ENCODE measurements around the gene ATAD1. TPM values are rescaled to one million over a fixed set of nuclear protein-coding genes. Genes with fewer than 3 reads are reported as not detected.
A peak's percentile ranks its signal among the peaks of the same experiment; 100 is the strongest.
"Not testable (repeated sequence)": the region's sequence is repeated elsewhere in the genome, so short reads cannot be mapped to it uniquely, and the experiment has no call there.

Gene ATAD1
- total RNA-seq, 1 donor from 2014 or later = 31.3 TPM

- no peak for DNase-seq
Observed at GRCh38 chr10:87753995-87754866, 63.8 kb downstream of the ATAD1 start.

GRCh38 chr10:87752566-87752965 lies 65.5 kb downstream of the ATAD1 start:
- no peak for DNase-seq

DNA sequence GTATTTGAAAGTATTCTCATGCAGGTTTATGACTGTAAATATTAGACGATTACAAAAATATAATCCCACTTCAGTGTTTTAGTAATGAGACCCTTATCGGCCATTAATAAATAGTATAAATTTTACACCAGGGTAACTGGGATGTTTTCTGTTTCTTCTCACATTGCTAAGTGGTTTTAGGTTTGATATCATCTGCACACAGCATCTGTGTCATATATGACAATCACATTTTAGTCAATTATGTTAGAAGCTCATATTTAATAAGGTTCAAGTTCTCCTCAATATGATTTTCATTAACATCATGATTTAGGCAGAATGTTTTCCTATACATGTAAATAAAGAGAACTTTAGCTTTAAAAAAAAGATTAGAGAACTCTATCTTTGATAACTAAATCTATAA lies 66.8 kb downstream of the ATAD1 start:
- DNase-seq = no peak

DNA sequence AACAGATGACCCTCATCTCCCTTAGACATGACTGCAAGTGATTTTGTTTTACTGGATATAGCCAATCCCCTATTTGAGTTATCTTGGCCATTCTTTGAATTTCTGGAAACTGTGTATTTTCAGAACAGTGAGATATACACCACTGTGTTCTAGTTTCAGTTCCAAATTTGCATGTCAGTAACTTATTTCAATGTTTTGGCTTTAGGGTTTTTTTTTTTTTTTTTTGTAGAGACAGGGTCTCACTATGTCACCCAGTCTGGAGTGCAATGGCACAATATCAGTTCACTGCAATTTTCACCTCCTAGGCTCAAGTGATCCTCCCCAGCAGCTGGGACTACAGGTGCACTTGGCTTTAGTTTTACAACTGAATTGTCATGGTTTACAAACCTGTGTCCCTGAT lies 67.2 kb downstream of the ATAD1 start:
- DNase-seq = no peak

GRCh38 chr10:87750001-87750671 lies 67.9 kb downstream of the ATAD1 start:
- DNase-seq = no peak

GRCh38 chr10:87748244-87748643 lies 69.8 kb downstream of the ATAD1 start:
- not testable (repeated sequence) for DNase-seq

DNA sequence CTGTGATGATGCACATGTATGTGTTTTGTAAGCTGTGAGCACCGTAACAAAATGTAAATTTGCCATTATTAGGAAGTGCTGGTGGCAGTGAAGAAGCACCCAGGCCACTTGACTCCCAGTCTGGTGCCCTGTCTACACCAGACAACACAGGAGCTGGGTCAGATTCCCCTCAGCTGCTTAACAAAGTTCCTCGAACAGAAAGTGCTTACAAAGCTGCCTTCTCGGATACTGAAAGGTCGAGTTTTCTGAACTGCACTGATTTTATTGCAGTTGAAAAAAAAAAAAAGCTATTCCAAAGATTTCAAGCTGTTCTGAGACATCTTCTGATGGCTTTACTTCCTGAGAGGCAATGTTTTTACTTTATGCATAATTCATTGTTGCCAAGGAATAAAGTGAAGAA lies 71.1 kb downstream of the ATAD1 start:
- no peak for DNase-seq

DNA sequence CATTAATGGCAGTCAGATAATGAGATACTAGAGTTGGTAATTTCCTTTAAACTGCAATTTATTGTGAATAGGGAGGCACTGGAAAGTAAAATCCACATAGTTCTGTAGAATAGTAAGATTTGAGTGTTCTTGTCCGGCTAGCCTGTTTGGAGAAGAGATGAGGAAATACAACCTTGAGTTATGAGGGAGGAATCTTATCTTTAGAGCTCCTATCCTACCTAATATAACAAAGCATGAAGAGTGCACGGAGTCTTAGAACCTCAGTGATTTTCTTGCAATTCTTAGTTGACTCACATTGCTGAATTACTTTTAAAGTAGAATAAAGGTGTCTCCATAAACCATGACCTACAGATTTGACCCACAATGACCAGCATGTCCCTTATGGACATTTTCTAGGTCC lies 73.4 kb downstream of the ATAD1 start:
- no peak for DNase-seq

GRCh38 chr10:87742992-87743610 lies 74.9 kb downstream of the ATAD1 start:
- DNase-seq = not testable (repeated sequence)

- no peak for DNase-seq
Observed at GRCh38 chr10:87740254-87740655, 77.8 kb downstream of the ATAD1 start.

- no peak for DNase-seq
Observed at GRCh38 chr10:87739703-87740102, 78.3 kb downstream of the ATAD1 start.

GRCh38 chr10:87738253-87738652 lies 79.8 kb downstream of the ATAD1 start:
- DNase-seq = not testable (repeated sequence)

- peak; percentile 40 for DNase-seq
Observed at GRCh38 chr10:87734987-87735827, 82.8 kb downstream of the ATAD1 start.

GRCh38 chr10:87733081-87733480 lies 84.9 kb downstream of the ATAD1 start:
- DNase-seq = no peak

- DNase-seq = no peak
Observed at GRCh38 chr10:87729940-87730339, 88.1 kb downstream of the ATAD1 start.

DNA sequence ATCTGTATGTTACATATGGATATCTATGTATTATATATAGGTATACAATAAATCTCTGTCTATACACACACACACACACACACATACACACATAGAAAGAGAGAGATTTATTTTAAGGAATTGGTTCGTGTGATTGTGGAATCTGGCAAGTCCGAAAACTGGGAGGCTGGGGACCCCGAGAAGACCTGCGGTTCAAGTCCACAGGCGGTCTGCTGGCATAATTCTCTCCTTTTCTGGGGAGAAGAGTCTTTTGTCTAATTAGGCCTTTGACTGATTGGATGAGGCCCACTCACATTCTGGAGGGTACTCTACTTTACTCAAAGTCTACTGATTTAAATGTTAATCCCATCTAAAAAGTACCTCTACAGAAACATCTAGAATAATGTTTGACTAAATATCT lies 93.2 kb downstream of the ATAD1 start:
- DNase-seq = no peak

GRCh38 chr10:87723500-87723899 lies 94.5 kb downstream of the ATAD1 start:
- DNase-seq = no peak

- no peak for DNase-seq
Observed at GRCh38 chr10:87722716-87723115, 95.3 kb downstream of the ATAD1 start.

GRCh38 chr10:87721781-87722180 lies 96.2 kb downstream of the ATAD1 start:
- DNase-seq = no peak

DNA sequence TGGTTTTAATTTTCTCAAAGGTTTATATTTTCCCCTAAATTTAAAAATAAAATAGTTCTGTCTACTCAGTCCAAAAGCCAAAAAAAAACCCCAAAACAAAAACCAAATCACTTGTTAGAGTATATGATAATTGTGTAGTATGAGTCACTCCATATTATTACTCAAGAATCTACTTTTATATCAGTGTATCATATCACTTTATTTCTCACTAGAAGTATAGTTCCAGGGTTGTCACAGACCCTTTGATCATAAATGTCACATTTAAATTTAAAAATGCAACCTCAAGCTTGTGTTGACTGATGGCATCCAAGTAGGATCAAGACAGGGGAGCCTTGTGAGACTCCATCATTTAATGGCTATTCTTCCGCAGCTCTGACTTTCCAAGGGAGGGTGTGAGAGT lies 97.4 kb downstream of the ATAD1 start:
- DNase-seq = no peak

DNA sequence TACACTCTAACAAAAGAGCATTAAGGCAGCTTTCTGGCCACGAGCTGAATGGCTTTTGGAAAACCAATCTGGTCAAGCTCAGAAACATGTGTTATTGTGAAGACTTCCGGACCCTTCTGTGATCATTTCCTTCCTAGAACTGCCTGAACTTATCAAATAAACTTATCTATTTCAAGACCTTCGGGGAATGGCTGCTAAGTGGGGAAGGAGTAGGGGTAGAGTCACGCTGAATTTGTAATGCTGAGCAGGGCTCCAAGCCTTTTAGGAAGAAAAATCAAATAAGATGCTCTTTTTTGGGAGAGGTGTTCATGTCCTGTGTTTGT lies 101.7 kb downstream of the ATAD1 start:
- no peak for DNase-seq

DNA sequence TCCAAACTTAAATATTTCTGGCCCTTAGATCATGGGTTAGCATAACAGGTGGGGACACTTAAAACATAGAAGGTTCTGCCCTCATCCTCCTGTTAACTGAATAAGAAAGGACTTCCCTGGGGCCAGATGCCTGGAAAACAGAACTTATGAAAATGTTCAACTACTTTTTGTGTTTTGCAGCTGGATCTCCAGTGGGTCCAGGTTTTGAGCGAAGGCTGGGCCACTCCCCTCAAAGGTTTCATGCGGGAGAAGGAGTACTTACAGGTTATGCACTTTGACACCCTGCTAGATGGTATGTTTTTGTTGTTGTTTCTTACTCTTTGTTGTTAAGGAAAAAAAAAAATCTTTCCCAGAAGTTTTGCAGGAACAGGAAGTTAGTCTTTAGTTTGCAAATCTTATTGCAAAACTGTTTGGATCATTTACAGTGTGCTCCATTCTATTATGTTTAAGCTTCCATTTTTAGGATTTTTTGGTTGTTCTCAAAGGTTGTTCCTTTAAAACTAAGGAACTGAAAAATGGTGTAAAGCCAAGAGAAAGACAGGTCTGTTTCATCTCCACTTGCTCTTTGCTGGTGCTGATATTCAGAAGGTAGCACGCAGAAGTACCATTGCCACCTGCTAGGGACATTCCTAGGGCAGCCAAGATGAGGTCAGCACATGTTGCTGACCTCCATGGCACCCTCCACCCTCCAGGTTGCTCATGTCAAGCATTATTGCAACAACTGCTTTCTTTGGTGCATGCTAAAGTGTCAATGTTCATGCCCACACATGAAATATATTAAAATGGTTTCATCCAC lies 102.3 kb downstream of the ATAD1 start:
- no peak for DNase-seq

Measured in skin of body (tissue), 2 donors.